Upper lobe of right lung (tissue), 1 donor: ENCODE results near the gene TUBA1A. TPM values are rescaled to one million over a fixed set of nuclear protein-coding genes. Genes with fewer than 3 reads are reported as not detected.
"Not testable (repeated sequence)": the region's sequence is repeated elsewhere in the genome, so short reads cannot be mapped to it uniquely, and the experiment has no call there.

Experiments
- ATAC-seq: fragments of 200-7000 bp; cut with Tn5 transposase; one replicate; pipeline ENCODE4 v1.9.1; 2020; ENCODE audit warnings: mild to moderate bottlenecking, moderate library complexity
- DNase-seq: peaks from one replicate; pipeline ENCODE4 v3.0.0-alpha.2; 2020
- H3K27ac ChIP-seq: fragments of 200-600 bp; one replicate; pipeline ENCODE4 v1.8.0; 2022
- H3K27me3 ChIP-seq: fragments of 200-600 bp; one replicate; pipeline ENCODE4 v1.8.0; 2022; ENCODE audit warnings: mild to moderate bottlenecking
- H3K36me3 ChIP-seq: fragments of 200-600 bp; one replicate; pipeline ENCODE4 v1.8.0; 2022
- H3K4me1 ChIP-seq: fragments of 200-600 bp; one replicate; pipeline ENCODE4 v1.8.0; 2022
- H3K4me3 ChIP-seq: fragments of 200-600 bp; one replicate; pipeline ENCODE4 v1.8.0; 2022; ENCODE audit warnings: mild to moderate bottlenecking
- H3K9me3 ChIP-seq: fragments of 200-600 bp; one replicate; pipeline ENCODE4 v1.8.0; 2022
- CTCF ChIP-seq: fragments of 200-600 bp; IDR thresholded peaks from one replicate; pipeline ENCODE4 v1.8.0; 2022; ENCODE audit warnings: antibody characterized with exemption
- intact Hi-C: fragments of 100-400 bp; cut with DNase I; formaldehyde crosslinking; loops from one replicate; pipeline ENCODE4 v1.11.0; 2022
- total RNA-seq: library from RNA; stranded (reverse); fragmentation: NEBNext Ultra II Directional; extraction: Animal tissue kit (Norgen Biotek cat#: 25700); gene quantifications from one replicate; pipeline ENCODE4 v1.2.1, GENCODE V29; 2021
- donor health status: DM: no; HTN: yes; CAD: no; lungs with severe emphysema.

Gene TUBA1A
- total RNA-seq, 1 donor from 2014 or later = 90.8 TPM

DNA sequence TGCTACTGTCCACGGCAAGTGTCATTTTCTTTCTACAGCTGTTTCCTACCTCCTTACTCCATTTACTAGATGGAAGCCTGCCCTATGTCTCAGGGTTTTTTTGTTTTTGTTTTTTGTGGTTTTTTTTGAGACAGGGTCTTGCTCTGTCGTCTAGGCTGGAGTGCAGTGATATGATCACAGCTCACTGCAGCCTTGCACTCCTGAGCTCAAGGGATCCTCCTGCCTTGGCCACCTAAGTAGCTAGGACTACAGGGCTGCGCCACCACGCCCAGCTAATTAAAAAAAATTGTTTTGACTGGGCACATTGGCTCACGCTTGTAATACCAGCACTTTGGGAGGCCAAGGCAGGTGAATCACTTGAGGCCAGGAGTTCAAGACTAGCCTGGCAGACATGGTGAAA, 14.7 kb downstream of the TUBA1A start:
- TF ChIP-seq CTCF = no peak
- ATAC-seq (no peak), DNase-seq (no peak)
- Histone ChIP-seq H3K9me3 (no peaks in the 10 kb centered on the region), H3K27me3 (no peaks in the 10 kb centered on the region), H3K36me3 (no peaks in the 10 kb centered on the region), H3K4me3 (no peak overlapping the region), H3K27ac (no peak overlapping the region), H3K4me1 (no peaks in the 10 kb centered on the region)
- intact Hi-C loops = no loop called here

- Histone ChIP-seq H3K27ac (no peak overlapping the region), H3K9me3 (no peaks in the 10 kb centered on the region), H3K4me1 (no peaks in the 10 kb centered on the region), H3K36me3 (no peaks in the 10 kb centered on the region), H3K4me3 (no peak overlapping the region), H3K27me3 (no peaks in the 10 kb centered on the region)
- no peak for DNase-seq
- TF ChIP-seq CTCF = no peak
- intact Hi-C loops = no loop called here
- ATAC-seq = no peak
These were observed 18.0 kb downstream of the TUBA1A start for GRCh38 chr12:49170924-49171323.

DNA sequence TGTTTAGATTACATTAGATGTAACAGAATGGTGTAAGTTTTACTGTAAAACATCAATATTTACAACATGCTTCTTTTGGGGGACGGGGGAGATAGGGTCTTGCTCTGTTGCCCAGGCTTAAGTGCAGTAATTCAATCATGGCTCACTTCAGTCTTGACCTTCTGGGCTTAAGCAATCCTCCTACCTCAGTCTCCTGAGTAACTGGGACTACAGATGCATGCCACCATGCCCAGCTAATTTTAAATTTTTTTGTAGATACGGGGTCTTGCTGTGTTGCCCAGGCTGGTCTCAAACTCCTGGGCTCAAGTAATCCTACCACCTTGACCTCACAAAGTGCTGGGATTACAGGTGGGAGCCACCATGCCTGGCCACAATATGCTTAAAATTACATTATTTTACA, 23.8 kb downstream of the TUBA1A start:
- Histone ChIP-seq H3K27me3 (no peaks in the 10 kb centered on the region), H3K27ac (no peak overlapping the region)
- ATAC-seq = no peak

DNA sequence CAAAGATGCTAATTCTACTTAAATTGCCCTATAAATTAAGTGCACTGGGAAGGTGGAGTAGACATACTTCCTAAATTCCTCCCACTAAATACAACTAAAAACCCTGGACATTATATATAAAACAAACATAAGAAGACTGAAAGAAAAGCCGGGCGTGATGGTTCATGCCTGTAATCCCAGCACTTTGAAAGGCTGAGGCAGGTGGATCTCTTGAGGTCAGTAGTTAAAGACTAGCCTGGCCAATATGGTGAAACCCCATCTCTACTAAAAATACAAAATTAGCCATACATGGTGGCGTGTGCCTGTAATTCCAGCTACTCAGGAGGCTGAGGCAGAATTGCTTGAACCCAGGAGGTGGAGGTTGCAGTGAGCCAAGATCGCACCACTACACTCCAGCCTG, 27.0 kb downstream of the TUBA1A start:
- H3K4me3 ChIP-seq, H3K27ac ChIP-seq, H3K9me3 ChIP-seq, H3K27me3 ChIP-seq, ATAC-seq, H3K36me3 ChIP-seq, H3K4me1 ChIP-seq, intact Hi-C loops, DNase-seq: not testable (repeated sequence)

More for the DNA sequence above, 23.8 kb downstream of the TUBA1A start:
- no peak for DNase-seq
- TF ChIP-seq CTCF = no peak
- Histone ChIP-seq H3K4me3 (no peak overlapping the region), H3K36me3 (no peaks in the 10 kb centered on the region), H3K4me1 (no peaks in the 10 kb centered on the region), H3K9me3 (no peaks in the 10 kb centered on the region)
- intact Hi-C loops = no loop called here

- Histone ChIP-seq H3K27me3 (no peaks in the 10 kb centered on the region), H3K27ac (no peak overlapping the region), H3K4me1 (no peaks in the 10 kb centered on the region), H3K36me3 (no peaks in the 10 kb centered on the region), H3K9me3 (no peaks in the 10 kb centered on the region), H3K4me3 (no peak overlapping the region)
- TF ChIP-seq CTCF = no peak
- no peak for DNase-seq
- intact Hi-C loops = no loop called here
- peak; percentile 45 for ATAC-seq
These were observed 27.6 kb downstream of the TUBA1A start for GRCh38 chr12:49161092-49161795.

DNA sequence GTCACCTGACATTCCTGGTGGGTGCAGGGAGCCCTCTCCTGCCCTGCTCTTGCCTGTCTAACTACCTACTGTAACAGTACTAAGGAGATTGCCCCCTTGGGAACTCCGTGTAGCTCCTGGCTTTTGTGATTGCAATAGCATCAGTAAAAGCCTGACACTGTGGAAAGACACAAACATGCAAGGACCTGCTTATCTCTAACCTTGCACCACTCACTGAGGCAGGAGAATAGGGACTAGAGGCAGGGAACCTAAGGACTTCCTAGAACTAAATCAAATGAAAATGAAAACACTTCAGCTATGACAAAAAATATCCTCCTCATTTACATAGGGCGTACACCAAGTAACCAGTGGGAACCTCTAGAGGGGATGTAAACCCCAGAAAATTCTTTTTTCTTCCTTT, 28.5 kb downstream of the TUBA1A start:
- H3K27ac ChIP-seq = no peak overlapping the region
- no peak overlapping the region for H3K4me3 ChIP-seq
- H3K36me3 ChIP-seq = no peaks in the 10 kb centered on the region
- DNase-seq (no peak), ATAC-seq (no peak)
- no peaks in the 10 kb centered on the region for H3K27me3 ChIP-seq
- no peaks in the 10 kb centered on the region for H3K9me3 ChIP-seq
- no peaks in the 10 kb centered on the region for H3K4me1 ChIP-seq
- no peak for TF ChIP-seq CTCF
- intact Hi-C loops = no loop called here
